Suppressor macrophage (primary cell): ENCODE measurements around the gene ARSI.

ENCODE experiments used
- DNase-seq, 4 experiments: peaks; one replicate each; pipeline ENCODE4 v3.0.0-alpha.2; 2020 to 2022

ARSI gene

DNA sequence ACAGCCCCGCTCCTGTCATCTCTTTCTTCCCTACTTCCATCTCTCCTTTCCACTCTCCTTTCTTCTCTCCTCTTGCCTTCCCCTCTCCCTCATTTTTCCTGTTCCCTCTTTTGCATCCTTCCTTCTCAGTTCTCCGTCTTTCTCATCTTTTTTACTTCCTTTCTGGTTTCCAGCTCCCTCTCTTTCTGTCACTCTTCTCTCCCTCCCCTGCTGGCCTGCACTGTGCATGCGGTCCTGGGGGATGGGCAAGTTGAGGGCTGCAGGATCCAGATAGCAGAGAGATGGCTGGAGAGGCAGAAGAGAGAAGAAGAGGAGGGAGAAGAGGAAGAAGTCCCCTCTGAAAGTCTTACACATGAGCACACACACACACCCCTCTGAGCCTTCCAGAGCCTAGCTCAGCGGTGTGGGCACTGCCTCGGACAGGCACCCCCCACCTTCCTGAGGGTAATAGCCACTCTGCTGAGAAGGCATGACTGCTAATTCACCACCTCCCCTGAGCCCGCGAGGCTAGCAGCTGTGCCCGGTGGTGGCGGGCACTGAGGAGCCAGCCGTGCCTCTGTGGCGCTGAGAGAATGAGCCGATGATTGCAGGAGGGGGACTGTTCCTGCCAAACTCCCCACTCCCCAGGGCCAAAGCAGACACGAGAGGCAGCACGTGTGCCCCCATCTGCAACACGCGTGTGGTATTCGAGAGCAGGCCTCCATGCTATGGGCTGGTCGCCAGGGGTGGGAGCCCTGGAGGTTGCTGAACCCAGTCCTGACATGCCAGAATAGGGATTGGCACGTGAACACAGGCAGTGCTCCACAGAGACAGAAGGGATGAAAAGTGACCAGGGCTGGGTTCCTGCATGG lies 9.4 kb downstream of the ARSI start:
- DNase-seq: no peak

DNA sequence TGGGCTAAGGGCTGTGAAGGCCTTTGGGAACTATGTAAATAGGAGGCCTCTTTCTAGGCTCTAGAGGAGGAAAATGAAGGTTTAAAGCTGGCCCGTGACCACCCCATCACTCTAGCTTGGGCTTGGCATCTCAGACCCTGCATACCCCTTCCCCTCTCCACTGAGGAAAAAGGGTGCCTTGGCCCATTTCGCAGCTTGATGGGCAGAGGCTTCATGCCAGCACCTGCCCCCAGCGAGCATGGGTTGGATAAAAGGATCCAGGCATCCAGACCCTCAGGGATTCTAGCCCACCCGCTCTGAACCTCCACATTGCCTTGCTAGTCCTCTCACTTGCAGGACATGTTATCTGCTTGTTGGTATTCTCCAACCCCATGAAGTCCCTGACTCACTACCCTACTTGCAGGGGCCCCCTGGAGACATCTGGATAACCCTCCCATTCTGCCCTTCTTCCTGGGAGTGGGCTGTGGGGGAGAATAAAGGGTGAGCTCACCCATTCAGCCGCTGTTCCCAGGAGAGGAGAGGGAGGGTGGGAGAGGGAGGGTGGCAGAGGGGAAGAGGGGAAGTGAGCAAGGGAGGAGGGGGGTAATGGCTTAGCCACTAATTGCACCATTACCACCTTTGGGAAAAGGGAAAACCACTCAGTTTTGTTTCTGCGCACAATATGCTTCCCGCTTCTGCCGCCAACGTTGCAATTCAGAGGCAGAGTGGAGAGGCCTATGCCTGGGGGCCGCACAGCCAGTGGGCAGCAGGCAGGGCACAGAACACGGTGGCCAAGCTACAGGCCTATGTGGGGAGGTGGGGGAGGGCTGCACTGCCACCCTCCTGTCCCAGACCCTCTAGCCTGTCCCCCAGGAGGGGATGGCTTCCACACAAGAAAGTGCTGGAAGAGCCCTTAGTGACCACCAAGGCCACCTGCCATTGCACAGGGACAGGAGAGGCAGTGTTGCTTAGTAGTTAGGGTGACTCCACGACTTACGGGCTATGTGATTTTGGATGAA lies 11.0 kb downstream of the ARSI start:
- DNase-seq: peak in 1 of 4 experiments; percentile 12

DNA sequence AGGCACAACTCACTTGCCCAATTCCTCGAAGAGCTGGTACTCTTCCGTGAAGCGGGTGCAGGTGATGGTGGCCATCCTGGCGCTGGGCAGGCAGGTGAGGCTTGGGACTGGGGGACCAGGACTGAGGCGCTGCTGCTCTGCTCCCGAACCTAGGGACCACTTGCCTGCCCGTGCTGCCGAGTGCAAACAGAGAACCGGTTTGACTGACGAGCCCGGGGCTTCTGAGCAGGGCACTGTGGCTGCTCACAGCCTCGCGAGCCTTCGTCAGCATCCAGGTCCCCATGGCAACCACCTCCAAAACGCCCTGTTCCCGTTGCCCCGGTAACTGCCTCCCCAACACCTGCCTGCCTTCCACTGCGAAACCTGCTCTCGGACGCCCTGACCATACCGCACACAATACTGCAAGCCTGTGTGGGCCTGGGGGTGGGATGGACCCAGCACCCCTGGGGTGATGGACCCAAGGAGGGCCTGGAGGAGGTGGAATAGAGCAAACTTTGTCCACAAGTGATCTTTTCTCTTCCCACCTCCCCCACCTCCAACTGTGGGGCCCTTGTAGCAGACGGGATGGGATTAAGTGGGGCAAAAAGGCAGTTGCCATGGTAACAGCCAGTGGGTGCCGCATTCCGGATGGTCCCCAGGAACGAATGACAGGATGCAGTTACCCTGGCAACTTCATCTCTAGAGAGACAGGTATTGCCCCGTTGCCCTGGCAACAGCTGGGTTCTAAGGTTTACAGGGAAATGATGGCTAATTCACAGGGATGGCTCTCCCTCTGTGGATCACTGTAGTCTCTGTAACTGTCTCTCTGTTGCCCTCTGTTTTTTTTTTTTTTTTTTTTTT lies 12.9 kb downstream of the ARSI start, which contains the start of gene CAMK2A:
CAMK2A (minus strand) TSS at position 223 of the 840 bp plus-strand sequence; CDS start at position 75, 148 bp downstream.
- no peak for DNase-seq

GRCh38 chr5:150288791-150289190 lies 13.9 kb downstream of the ARSI start:
- DNase-seq: no peak

DNA sequence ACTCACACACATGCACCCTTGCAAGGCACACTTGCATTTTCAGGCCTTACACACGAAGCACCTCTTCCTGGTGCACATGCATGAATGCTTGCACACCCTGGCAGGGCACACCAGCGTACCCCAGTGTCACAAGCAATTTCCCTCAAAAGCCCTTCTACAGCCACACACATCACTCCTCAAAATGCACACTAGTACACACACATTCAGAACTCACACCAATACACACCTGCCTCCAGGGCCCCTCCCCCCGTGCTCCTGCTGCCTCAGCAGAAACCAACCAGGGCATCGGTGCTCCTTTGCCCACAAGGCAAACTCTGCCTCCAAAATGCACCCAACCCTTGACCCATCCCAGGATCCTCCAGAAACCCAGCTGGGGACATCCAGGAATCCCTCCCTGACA lies 14.3 kb downstream of the ARSI start:
- DNase-seq: no peak

GRCh38 chr5:150286820-150287219 lies 15.9 kb downstream of the ARSI start:
- DNase-seq: peak in 3 of 4 experiments; percentile 13 to 29 (median 19)

DNA sequence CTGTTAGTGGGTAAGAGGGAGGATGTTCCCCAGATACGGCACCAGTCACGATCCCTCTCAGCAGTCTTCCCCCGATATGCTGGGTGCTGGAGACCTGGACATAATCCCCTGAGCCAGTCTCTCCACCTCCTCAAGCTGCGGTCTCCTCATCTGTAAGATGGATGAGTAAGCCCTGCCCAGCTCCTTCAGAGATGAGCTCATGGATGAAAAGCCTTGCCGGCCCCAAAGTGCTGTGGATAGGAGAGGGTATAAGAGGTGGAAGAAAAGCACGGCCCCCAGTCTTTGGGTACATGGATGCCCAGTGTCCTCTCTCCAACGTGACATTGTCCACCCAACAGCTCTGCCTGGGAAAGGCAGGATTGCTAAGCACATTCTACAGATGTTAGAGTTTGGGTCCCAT lies 17.6 kb downstream of the ARSI start:
- no peak for DNase-seq

- no peak for DNase-seq
Observed at GRCh38 chr5:150284311-150284710, 18.4 kb downstream of the ARSI start.

DNA sequence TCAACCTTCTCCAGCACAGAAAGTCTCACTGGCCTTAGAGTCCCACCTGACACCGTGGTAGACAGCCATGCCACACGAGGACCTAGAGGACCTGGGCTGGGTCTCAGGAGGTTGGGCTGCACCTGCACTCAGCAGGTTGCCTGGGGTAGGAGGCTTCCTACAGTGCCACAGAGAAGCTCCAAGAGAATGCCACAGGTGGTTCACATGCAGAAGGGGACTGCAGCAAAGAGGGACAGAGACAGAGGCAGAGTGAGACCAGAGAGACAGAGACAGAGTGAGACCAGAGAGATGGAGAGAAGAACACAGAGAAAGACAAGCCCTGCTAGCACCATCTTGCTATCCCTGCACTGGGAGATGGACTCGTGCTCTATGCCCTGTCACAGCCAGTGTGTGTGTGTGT lies 18.8 kb downstream of the ARSI start:
- no peak for DNase-seq

- no peak for DNase-seq
Observed at GRCh38 chr5:150281987-150282386, 20.7 kb downstream of the ARSI start.

- no peak for DNase-seq
Observed at GRCh38 chr5:150279330-150280020, 23.2 kb downstream of the ARSI start.

- no peak for DNase-seq
Observed at GRCh38 chr5:150278916-150279315, 23.8 kb downstream of the ARSI start.

GRCh38 chr5:150278046-150278730 lies 24.5 kb downstream of the ARSI start:
- DNase-seq: no peak

DNA sequence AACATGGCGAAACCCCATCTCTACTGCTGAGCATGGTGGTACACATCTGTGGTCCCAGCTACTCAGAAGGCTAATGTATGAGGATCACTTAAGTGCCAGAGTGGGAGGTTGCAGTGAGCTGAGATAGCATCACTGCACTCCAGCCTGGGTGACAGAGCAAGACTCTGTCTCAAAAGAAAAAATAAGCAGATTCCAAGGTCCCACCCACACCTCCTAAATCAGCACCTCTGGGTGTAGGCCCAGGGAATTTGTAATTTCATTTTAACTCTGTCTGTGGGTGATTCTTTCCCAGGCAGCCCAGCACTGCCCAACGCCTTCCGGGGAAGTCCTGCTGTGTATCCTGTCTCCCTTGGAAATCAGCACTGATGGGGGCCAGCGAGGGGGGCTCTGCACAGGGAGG lies 25.7 kb downstream of the ARSI start:
- DNase-seq: no peak

- DNase-seq: no peak
Observed at GRCh38 chr5:150274811-150275210, 27.9 kb downstream of the ARSI start.

- peak in 3 of 4 experiments; percentile 19 to 32 (median 29) for DNase-seq
Observed at GRCh38 chr5:150272531-150272930, 30.2 kb downstream of the ARSI start.

- no peak for DNase-seq
Observed at GRCh38 chr5:150271923-150272322, 30.8 kb downstream of the ARSI start.

GRCh38 chr5:150271296-150271692 lies 31.4 kb downstream of the ARSI start:
- no peak for DNase-seq

GRCh38 chr5:150270541-150271295 lies 32.0 kb downstream of the ARSI start:
- no peak for DNase-seq

DNA sequence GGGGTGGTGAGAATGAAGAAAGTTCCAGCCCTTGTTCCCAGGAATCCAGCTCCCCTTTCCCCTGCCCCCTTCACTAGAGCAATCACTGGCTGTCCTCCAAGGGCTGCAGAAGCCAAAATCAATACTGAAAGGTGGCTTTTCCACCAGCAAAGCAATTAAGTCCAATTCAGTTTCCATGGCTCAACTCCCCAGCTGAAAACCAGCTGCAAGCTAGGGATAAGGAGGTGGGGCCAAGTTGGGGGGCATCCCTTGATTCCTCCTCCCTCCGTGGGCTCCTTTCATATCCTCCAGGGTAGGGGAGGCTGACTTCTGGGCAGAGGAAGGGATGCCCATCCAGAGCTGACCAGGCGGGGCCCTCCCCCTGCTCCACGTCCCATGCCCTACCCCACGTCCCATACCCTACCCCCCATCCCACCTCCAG lies 35.8 kb downstream of the ARSI start:
- DNase-seq: no peak
